GM21786 (cell line): ENCODE measurements around the gene BEST4.
"Not testable (repeated sequence)": the region's sequence is repeated elsewhere in the genome, so short reads cannot be mapped to it uniquely, and the experiment has no call there.

ENCODE experiments used
- ATAC-seq: cut with Tn5 transposase; IDR thresholded peaks from one replicate; pipeline ENCODE4 v1.9.1; 2021; ENCODE audit not compliant: unreplicated experiment

BEST4 gene

DNA sequence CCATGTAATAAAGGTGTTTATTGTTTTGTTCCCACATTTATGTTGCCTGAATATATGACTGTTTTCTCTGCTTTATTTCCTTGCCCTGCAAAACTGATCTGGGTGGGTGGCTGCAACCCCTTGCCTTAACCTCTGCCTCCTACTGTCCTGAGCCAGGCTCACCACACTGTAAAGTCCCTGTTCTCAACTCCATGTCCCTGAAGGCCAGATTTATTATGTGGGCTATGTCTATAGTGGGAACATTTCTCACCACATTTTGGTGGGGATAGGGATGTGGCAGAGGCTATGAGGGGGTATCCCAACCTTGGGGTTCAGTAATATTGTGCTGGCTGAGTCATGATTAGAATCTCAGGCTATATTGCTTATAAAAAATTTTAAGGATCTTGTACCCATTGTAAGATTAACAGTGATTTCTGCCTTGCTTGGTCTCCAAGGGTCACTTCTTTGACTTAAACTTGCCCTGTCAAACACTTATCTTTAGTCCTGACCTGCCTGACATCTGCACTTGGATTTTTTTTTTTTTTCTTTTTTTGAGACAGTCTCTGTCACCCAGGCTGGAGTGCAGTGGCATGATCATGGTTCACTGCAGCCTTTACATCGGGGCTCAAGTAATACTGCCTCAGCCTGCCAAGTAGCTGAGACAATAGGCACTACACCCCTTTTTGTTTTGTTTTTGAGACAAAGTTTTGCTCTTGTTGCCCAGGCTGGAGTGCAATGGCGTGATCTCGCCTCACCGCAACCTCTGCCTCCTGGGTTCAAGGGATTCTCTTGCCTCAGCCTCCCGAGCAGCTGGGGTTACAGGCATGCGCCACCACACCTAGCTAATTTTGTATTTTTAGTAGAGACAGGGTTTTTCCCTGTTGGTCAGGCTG, 9.0 kb downstream of the BEST4 start:
- no peak for ATAC-seq

DNA sequence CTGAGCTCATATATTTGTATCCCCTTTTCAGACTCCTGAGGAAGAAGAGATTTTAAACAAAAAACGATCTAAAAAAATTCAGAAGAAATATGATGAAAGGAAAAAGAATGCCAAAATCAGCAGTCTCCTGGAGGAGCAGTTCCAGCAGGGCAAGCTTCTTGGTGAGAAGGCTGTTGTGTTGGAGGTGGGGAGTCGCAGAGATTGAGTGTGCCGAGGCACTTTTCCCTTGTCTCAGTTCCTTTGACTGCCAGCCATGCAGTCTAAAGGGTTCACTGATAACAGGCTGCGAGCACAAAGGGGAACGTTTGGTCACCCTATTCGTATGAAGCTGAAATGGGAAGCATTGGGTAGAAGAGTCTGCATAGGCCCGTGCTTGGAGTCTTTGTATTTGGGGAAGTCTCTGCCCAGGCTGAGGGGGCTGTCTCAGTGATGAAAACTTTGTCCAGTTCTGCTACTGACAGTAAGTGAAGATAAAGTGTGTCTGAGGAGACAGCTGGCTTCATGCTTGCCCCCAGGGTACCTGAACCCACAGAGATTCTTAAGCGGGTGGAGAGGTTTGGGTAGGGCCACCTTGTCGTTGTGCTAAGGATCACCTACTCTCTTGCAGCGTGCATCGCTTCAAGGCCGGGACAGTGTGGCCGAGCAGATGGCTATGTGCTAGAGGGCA, 9.9 kb downstream of the BEST4 start:
- no peak for ATAC-seq

DNA sequence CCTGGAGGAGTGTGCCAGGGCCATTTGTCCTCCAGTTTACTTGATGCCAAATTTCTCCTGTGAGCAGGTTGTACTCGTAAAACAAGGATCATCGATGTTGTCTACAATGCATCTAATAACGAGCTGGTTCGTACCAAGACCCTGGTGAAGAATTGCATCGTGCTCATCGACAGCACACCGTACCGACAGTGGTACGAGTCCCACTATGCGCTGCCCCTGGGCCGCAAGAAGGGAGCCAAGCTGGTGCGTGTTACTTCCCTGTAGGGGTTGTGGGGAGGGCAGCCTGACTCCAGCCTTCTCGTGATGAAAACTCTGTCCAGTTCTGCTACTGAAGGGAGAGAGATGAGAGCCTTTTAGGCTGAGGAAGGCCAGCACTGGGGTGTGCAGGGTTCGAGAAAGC, 10.4 kb downstream of the BEST4 start:
- no peak for ATAC-seq

DNA sequence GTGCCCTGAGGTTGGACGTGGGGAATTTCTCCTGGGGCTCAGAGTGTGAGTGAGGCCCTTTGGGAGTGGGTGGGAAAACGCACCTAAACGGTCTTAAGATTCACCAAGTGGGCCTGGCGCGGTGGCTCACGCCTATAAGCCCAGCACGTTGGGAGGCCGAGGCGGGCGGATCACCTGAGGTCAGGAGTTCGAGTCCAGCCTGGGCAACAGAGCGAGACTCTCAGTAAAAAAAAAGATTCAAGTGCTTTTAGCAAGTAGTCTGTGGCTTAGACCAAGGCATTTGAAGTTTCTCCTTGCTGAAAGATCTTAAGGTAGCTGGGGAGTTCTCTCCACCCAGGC, 11.3 kb downstream of the BEST4 start:
- no peak for ATAC-seq

DNA sequence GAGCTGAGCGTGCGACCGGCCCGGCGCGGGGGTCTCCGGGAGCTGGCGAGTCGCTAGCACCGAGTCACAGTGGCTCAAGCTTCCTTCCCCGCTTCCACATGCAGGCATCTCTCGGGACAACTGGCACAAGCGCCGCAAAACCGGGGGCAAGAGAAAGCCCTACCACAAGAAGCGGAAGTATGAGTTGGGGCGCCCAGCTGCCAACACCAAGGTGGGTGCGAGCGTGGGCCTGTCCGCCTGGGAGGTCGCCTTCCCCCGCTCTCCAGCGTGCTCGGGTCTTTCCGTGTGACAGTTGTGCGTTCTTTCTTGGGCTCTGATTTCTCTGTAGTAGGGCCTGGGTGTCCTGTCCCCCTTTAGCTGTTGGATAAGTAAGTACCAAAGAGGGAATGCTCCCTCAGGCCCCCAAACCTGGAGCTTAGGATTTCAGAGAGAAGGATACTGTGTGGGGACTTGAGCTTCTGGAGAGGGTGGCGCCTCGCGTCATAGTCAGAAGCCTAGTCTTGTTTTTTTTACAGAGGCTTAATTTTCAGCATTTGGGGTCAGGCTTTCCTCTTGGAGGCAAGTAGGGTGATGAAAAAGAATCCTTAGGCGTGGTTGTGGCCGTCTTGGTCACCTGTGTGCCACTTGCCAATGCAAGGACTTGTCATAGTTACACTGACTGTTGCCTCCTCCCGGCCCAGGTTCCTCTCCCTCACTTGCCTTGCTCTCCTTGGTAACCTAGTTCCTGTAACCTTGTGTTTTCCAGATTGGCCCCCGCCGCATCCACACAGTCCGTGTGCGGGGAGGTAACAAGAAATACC, 11.8 kb downstream of the BEST4 start:
- no peak for ATAC-seq

DNA sequence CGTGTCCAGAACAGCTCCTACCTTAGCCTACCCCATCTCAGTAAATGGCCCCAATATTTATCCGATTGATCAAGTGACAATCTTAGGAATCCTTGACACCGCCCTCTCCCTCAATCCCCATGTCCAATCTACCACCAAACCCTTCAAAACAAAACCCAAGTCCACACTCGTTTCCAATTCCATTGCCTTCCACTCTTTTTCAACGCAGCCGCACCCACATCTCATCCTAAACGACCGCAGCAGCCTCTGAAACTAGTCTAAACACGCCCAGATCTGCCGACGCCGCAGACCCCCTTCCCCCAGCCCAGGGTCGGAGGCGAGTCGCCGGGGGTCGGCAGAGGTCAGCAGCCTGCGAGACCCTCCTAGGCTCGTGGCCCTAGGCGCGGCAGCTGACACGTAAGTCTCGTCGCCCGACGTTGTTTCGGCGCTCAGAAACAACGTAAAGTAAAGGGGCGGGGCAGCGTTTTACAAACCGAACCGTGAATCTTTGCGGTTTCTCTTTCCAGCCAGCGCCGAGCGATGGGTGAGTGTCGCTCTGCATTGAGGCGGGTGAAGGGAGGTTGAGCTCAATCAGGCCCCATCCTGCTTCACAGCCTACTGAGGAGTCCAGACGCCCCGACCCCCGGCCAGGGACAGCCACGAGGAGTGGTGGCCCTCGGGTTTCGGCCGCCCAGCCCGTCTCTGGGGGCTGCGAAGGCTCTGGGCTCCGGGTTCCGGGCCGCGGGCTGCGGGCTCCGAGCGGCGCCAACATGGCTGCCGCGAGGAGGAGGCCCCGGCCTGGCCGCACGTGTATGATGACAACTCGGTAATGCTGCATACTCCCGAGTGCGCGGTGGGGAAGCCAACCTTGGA, 12.7 kb downstream of the BEST4 start, which contains the start of gene RPS8:
Gene RPS8, plus strand, starts transcription at position 463 of the 852 bp plus-strand sequence. Its CDS starts 57 bp downstream, at position 520.
- ATAC-seq: peak; percentile 67

DNA sequence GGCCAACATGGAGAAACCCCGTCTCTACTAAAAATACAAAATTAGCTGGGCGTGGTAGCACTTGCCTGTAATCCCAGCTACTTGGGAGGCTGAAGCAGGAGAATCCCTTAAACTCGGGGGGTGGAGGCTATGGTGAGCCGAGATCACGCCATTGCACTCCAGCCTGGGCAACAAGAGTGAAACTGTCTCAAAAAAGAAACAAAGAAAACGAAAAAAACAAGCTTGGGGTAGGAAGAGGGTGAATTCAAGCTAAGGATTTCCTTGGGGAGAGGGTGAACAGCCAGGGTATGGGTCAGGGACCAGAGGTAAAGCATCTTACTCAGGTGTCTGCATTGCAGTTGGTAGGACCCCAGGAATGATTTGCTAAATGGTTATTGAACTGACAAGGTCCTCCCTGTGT, 21.5 kb downstream of the BEST4 start:
- not testable (repeated sequence) for ATAC-seq

DNA sequence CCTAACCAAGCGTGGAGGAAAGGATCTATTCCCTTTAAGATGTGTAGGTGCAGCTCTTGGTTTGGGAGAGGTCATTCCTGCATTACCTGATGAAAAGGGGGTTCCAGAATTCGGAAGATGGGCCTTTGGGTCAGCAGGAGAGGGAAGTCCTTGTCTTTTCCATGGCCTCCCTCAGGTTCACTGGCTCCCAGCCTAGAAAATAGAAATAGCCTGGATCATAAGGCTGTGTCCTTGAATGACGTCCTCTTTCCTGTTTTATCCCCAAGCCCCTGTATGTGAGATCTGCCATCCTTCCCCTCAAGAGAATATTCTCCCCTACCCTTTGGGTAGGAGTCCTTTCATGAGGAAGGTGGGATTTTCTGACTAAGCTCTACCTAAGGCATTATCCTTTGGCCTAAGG, 27.1 kb downstream of the BEST4 start:
- ATAC-seq: no peak

DNA sequence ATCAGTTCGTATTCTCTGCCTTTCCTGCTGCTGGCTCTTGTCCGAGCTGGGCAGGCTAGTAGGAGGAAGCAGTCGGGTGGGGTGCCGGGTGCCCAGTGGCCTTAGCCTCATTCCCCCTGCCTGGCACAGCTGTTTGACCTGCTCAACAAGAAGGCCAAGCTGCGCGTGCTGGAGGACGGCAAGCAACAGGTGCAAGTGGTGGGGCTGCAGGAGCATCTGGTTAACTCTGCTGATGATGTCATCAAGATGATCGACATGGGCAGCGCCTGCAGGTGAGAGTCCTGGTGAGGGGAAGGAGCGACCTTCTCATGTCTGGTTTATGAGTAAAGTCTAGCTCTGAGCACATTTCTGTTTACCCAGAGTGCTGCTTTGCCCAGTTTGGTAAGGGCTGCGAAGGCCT, 28.9 kb downstream of the BEST4 start:
- no peak for ATAC-seq

DNA sequence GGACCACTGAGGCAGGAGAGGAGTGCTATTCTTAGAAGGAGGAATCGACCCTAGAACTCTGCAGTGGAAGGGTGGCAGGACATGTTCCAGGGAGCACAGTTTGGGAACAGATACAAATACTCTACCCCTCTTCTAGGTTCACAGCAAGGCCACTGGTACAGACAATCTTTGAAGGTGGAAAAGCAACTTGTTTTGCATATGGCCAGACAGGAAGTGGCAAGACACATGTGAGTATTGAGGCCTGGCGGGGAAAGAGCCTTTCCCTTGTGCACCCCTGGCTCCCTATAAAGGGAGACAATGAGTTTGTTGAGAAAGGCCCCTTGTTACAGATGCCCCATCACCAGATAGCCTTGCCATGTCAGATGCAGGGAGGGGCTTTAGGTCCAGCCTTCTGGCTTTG, 30.6 kb downstream of the BEST4 start:
- ATAC-seq: peak; percentile 38

DNA sequence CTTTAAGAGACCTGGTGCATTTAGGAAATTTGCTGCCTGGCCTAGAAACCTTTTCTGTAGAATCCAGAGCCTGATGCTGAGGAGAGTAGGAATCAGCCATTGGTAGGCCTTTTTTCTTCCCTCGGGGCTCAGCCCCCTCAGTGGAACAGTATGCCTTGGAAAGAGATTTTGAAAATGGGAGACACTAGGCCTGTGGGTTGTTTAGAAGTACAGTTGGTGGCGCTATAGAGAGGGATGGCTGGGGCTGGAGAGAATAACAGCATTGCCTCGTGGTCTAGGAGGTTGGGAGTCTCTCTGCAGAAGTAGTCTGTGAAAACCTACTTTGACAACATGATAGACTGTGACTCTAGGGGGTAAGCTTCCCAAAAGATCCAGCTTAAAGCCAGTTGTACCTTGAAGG, 40.1 kb downstream of the BEST4 start:
- no peak for ATAC-seq

DNA sequence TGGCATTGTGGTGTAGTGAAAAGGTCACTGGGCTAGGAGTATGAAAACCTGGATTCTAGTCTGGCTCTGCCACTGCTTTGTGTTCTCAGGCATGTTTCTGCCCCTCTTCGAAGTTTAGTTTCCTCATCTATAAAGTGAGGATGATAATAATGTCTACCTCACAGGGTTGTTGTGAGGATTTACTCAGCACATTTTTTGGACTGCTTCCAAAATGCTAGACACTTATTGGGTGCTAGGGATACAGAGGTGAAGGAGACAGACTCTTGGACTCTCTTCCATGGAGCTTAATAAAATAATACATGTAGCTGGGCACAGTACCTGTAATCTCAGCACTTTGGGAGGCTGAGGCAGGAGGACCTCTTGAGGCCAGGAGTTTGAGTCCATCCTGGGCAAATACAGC, 44.8 kb downstream of the BEST4 start:
- ATAC-seq: no peak

DNA sequence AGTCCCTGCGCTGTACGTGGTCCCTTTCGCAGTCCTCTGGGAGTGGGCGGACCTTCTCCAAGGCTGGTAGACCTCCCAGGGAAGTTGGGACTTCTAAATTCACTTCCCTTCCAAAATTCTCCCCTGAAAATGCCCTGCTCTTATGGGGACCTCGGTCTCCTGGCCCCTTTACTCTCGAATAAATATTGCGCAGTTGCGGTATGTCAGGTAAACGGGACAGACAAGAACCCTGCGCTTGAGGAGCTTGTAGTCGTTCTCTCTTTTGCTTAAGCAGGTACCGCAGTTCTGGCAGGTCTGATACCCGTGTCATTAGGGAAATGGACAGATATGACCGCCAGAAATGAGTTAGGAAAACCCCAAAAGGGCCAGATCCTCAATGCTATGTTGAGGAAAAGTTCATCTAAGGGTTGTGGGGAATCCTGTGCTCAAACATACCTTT, 47.8 kb downstream of the BEST4 start:
- ATAC-seq: no peak

DNA sequence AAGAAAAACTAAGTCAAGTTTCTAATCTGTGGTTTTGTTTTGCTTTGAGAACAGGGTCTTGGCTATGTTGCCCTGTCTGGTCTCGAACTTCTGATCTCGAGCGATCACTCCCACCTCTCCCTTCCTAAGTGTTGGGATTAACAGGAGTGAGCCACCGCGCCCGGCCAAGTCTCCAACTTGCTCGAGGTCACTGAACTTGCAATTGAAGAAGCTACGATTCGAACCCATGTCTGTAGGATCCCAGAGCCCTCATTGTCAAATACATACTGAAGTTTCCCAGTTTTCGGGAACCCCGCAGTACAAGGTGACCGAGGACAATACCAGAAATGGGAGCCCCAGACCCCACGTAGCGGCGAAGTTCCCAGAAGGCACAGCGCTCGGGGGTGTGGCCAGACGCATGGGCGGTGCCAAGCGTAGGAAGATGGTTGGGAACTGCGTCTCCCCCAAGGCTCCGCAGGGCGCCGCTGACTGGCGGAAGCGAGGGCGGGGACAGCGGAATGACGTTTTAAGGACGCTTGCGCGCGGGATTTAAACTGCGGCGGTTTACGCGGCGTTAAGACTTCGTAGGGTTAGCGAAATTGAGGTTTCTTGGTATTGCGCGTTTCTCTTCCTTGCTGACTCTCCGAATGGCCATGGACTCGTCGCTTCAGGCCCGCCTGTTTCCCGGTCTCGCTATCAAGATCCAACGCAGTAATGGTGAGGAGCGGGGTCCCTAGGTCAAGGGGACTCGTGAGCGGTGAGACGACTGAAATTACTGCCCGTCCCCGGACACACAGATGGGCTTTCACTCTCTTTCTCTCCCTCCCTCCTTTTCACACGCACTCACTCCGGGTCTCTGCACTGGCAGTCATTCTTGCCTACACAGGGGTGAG, 48.4 kb downstream of the BEST4 start, which contains the start of gene KIF2C:
Gene KIF2C, plus strand, starts transcription at position 531 of the 872 bp plus-strand sequence. Its CDS starts 96 bp downstream, at position 627.
- ATAC-seq: peak; percentile 97

DNA sequence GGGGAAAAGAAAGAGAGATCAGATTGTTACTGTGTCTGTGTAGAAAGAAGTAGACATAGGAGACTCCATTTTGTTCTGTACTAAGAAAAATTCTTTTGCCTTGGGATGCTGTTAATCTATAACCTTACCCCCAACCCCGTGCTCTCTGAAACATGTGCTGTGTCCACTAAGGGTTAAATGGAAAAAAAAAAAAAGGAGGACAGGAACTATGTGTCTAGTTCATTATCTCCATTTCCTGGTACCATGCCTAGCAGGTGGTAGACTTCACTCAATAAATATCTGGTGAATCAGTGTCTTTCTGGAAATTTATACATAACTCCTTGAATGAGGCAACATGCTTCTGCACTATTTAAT, 49.0 kb downstream of the BEST4 start:
- not testable (repeated sequence) for ATAC-seq

DNA sequence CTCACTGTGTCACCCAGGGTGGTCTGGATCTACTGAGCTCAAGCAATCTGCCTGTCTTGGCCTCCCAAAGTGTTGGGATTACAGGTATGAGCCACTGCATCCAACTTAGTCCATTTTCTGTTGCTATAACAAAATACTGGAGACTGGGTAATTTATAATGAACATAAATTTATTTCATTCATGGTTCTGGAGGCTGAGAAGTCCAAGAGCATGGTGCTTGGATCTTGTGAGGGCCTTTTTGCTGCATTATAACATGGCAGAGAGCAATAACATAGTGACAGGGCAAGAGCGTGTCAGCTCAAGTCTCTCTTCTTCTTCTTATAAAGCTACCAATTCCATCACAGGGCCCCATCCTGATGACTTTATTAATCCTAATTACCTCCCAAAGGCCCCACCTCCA, 52.0 kb downstream of the BEST4 start:
- no peak for ATAC-seq

DNA sequence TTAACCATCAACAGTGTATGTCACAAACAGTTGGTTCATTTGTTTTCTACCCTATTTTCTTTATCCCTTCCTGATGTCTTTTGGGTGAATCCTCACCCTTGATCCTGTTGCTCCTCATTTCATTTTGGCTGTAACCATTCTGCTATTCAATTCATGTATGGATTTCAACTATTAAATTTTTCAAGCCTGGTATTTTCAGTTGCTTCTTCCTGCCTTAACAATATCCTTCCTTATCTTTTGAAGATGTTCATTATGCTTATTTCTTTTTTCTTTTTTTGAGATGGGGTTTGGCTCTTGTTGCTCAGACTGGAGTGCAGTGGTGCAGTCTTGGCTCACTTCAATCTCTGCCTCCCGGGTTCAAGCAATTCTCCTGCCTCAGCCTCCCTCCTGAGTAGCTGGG, 54.2 kb downstream of the BEST4 start:
- ATAC-seq: no peak
